WTC11 (cell line): ENCODE results near the gene FCN3. TPM values are rescaled to one million over a fixed set of nuclear protein-coding genes. Genes with fewer than 3 reads are reported as not detected.

Experiments used
- ATAC-seq: fragments of 200-7000 bp; cut with Tn5 transposase; 2 replicates; pipeline ENCODE4 v1.10.0; 2021; ENCODE audit warnings: mild to moderate bottlenecking, moderate library complexity
- CTCF ChIA-PET: fragments of 300-600 bp; sonication (Branson Sonifier 250); formaldehyde crosslinking; loops from one replicate; lab custom pipeline; 2021; ENCODE audit warnings: antibody characterized with exemption; lab: Charles Lee
- POLR2A ChIA-PET: fragments of 350-600 bp; sonication (Branson Sonifier 250); formaldehyde crosslinking; loops from one replicate; lab custom pipeline; 2021; ENCODE audit warnings: antibody characterized with exemption; lab: Charles Lee
- DNase-seq: peaks from one replicate; pipeline ENCODE4 v3.0.0; 2021; ENCODE audit warnings: low spot score
- H3K27ac Mint-ChIP-seq: 2 replicates; pipeline ENCODE4 v1.8.0; 2021; ENCODE audit warnings: mixed read lengths
- H3K27me3 Mint-ChIP-seq: 2 replicates; pipeline ENCODE4 v1.8.0; 2021; ENCODE audit warnings: low read depth, mild to moderate bottlenecking, moderate library complexity, mixed read lengths
- H3K36me3 Mint-ChIP-seq: 2 replicates; pipeline ENCODE4 v1.8.0; 2021; ENCODE audit warnings: mixed read lengths
- H3K4me1 Mint-ChIP-seq: 2 replicates; pipeline ENCODE4 v1.8.0; 2022; ENCODE audit warnings: mixed read lengths
- H3K4me3 Mint-ChIP-seq: 2 replicates; pipeline ENCODE4 v1.8.0; 2021; ENCODE audit warnings: mild to moderate bottlenecking, moderate library complexity, mixed read lengths
- H3K9me3 Mint-ChIP-seq: 2 replicates; pipeline ENCODE4 v1.8.0; 2021; ENCODE audit warnings: mixed read lengths
- CBFB ChIP-seq: sonication (generic); formaldehyde crosslinking; IDR thresholded peaks from 2 replicates; pipeline ENCODE4 v1.8.1; 2022; ENCODE audit warnings: mild to moderate bottlenecking, low read depth, missing genetic modification reagents
- ELF4 ChIP-seq: sonication (generic); formaldehyde crosslinking; IDR thresholded peaks from 2 replicates; pipeline ENCODE4 v1.8.1; 2022; ENCODE audit warnings: low read depth, mild to moderate bottlenecking, moderate library complexity, missing genetic modification reagents
- MXD4 ChIP-seq: fragments of 250-450 bp; sonication (Bioruptor Pico); IDR thresholded peaks from 2 replicates; pipeline ENCODE4 v1.8.0; 2021; ENCODE audit warnings: mild to moderate bottlenecking, moderate library complexity, borderline replicate concordance
- NFE2L1 ChIP-seq: sonication (generic); formaldehyde crosslinking; IDR thresholded peaks from 2 replicates; pipeline ENCODE4 v1.8.1; 2023; ENCODE audit warnings: missing genetic modification reagents
- PREB ChIP-seq: sonication (generic); formaldehyde crosslinking; IDR thresholded peaks from 2 replicates; pipeline ENCODE4 v1.8.1; 2022; ENCODE audit warnings: mild to moderate bottlenecking, missing genetic modification reagents, moderate library complexity, borderline replicate concordance
- SP1 ChIP-seq: sonication (generic); formaldehyde crosslinking; conservative IDR thresholded peaks from 2 replicates; pipeline ENCODE4 v1.8.1; 2022; ENCODE audit warnings: missing genetic modification reagents
- STAT6 ChIP-seq: sonication (generic); formaldehyde crosslinking; conservative IDR thresholded peaks from 2 replicates; pipeline ENCODE4 v1.8.1; 2023; ENCODE audit warnings: mild to moderate bottlenecking, low read depth, missing genetic modification reagents, moderate library complexity
- ZMAT4 ChIP-seq: fragments of 250-450 bp; sonication (Bioruptor Pico); IDR thresholded peaks from 2 replicates; pipeline ENCODE4 v1.9.0; 2021; ENCODE audit warnings: mild to moderate bottlenecking
- ZNF138 ChIP-seq: sonication (generic); formaldehyde crosslinking; conservative IDR thresholded peaks from 2 replicates; pipeline ENCODE4 v1.8.1; 2022; ENCODE audit warnings: mild to moderate bottlenecking, moderate library complexity, missing genetic modification reagents
- ZNF219 ChIP-seq: sonication (generic); formaldehyde crosslinking; IDR thresholded peaks from 2 replicates; pipeline ENCODE4 v1.8.0; 2023; ENCODE audit warnings: missing genetic modification reagents, mild to moderate bottlenecking, borderline replicate concordance
- ZNF532 ChIP-seq: fragments of 250-450 bp; sonication (Bioruptor Pico); IDR thresholded peaks from 2 replicates; pipeline ENCODE4 v1.9.0; 2021; ENCODE audit warnings: mild to moderate bottlenecking, borderline replicate concordance
- total RNA-seq: library from RNA; stranded (reverse); gene quantifications from 3 replicates; pipeline ENCODE4 v1.2.3, GENCODE V29; 2021
- TF ChIP-seq, protein P1 (sequence below): sonication (generic); formaldehyde crosslinking; IDR thresholded peaks from 2 replicates; pipeline ENCODE4 v1.8.1; 2023; ENCODE audit warnings: mild to moderate bottlenecking, missing genetic modification reagents

The FCN3 gene
- total RNA-seq, 1 experiment from 2014 or later = 0.98 TPM

DNA sequence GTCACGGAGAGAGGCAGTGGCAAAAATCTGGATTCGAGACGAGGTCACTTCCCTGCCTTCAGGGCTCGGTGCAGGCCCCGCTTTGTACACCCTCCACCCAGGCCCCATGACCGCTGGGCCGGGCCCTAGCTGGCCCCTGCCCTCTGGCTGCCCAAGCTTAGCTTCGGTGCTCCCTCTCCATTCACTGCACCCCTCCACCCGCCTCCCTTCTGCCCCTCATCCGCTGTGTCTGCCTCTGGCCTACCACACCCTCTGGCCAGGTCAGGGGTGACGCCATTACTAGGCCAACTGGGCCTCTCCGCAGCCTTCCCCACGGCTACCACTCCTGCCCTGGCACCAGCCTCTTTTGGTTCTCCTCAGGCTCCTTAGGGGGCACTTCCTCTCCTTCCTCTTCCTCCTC, 9.0 kb upstream of the FCN3 start (continued):
- no peak for TF ChIP-seq STAT6 (CRISPR knock-in tag)
- TF ChIP-seq, protein P1, sequence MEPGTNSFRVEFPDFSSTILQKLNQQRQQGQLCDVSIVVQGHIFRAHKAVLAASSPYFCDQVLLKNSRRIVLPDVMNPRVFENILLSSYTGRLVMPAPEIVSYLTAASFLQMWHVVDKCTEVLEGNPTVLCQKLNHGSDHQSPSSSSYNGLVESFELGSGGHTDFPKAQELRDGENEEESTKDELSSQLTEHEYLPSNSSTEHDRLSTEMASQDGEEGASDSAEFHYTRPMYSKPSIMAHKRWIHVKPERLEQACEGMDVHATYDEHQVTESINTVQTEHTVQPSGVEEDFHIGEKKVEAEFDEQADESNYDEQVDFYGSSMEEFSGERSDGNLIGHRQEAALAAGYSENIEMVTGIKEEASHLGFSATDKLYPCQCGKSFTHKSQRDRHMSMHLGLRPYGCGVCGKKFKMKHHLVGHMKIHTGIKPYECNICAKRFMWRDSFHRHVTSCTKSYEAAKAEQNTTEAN = no peak
- TF ChIP-seq ZNF138 (CRISPR knock-in tag) = no peak
- no peak for TF ChIP-seq ELF4 (CRISPR knock-in tag)
- no peak for TF ChIP-seq ZNF532
- no peak for TF ChIP-seq ZMAT4 (CRISPR knock-in tag)
- TF ChIP-seq ZNF219 (CRISPR knock-in tag) = no peak
- TF ChIP-seq, all 79 proteins: peak for 0

GRCh38 chr1:27383039-27383605, 8.5 kb upstream of the FCN3 start, which contains the start of gene CD164L2:
Gene CD164L2, minus strand, starts transcription at chr1:27383333. Its CDS starts 94 bp downstream, at chr1:27383239.
- TF ChIP-seq NFE2L1 (no peak), CBFB (no peak), SP1 (CRISPR knock-in tag) (peak; percentile 82)
- peaks cover 31% of the 10 kb centered on the region for H3K27me3 Mint-ChIP-seq
- peaks cover 4% of the 10 kb centered on the region; the same call in 1 of the 2 replicates for H3K4me1 Mint-ChIP-seq
- no peaks in the 10 kb centered on the region for H3K9me3 Mint-ChIP-seq
- DNase-seq (peak; percentile 93), ATAC-seq (peak; percentile 95)
- ChIA-PET POLR2A (interaction anchor here (0.7 to 2.7 kb wide), 7 partner anchors 8 to 192 kb away, joined by 3 to 13 read pairs (median 4); partner anchors contain the start of genes FCN3 and MAP3K6), CTCF (interaction anchor here (0.6 to 13.1 kb wide), 26 partner anchors 8 to 337 kb away, joined by 3 to 260 read pairs (median 6); partner anchors contain the start of genes FCN3, GPR3 and MAP3K6)
- peak within 1 kb of the TSS; percentile 67 for H3K4me3 Mint-ChIP-seq
- no peak within 1 kb of the TSS for H3K27ac Mint-ChIP-seq
- H3K36me3 Mint-ChIP-seq = no peaks in the 10 kb centered on the region

DNA sequence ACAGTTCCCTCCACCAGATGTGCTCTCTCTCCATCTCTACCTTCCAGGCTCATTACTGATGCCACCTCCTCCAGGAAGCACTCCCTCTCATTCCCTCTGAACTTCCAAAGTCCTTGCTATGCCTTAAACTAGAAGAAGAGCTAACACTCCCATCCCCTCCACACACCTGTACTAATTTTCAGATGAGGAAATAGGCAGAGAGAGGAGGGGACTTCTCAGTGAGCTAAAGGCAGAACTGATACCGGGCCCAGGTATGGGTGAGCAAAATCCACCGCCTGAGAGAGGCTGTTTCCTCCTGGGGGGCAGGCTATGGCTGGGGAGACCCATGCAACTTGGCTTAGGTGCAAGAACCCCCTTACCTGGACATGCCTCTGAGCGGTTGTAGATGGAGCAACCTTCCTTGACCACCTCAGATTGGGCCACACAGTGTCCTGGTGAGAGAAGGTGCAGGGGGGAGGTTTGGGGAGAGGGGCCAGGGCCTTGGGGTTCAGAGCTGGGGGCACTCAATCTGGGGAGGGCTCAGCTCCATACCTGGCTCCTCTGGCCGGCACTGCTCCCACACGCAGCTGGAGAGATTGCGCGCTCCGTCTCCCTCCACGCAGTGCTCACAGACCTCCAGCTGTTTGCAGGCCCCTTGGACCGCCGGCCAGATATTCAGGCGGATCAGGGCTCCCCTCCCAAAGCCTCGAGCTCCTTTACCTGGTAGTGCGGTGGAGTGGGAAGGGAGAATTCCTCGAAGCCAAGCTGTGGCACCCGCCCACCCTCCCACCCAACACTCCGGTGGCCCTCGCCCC, 7.5 kb upstream of the FCN3 start:
- ATAC-seq (no peak), DNase-seq (no peak)
- Mint-ChIP-seq H3K36me3 (no peaks in the 10 kb centered on the region), H3K27ac (no peak overlapping the region), H3K9me3 (no peaks in the 10 kb centered on the region), H3K4me1 (peaks cover 4% of the 10 kb centered on the region; the same call in 1 of the 2 replicates), H3K27me3 (peaks cover 29% of the 10 kb centered on the region), H3K4me3 (peak overlapping the region; percentile 67)
- ChIA-PET CTCF (interaction anchor here (0.6 to 13.1 kb wide), 25 partner anchors 8 to 337 kb away, joined by 3 to 260 read pairs (median 5); partner anchors contain the start of genes FCN3, GPR3 and MAP3K6), POLR2A (interaction anchor here (0.5 to 2.7 kb wide), 7 partner anchors 8 to 193 kb away, joined by 3 to 13 read pairs (median 4); partner anchors contain the start of genes FCN3 and MAP3K6)
- TF ChIP-seq STAT6 (CRISPR knock-in tag) (no peak), PREB (no peak), MXD4 (CRISPR knock-in tag) (no peak)
